K562 (cell line): Measurements from ENCODE around the gene FASTK. TPM values are rescaled to one million over a fixed set of nuclear protein-coding genes. Genes with fewer than 3 reads are reported as not detected.

ENCODE experiments used
- BCL6 ChIP-seq: fragments of 250-450 bp; sonication (Bioruptor Pico); IDR thresholded peaks from 2 replicates; pipeline ENCODE4 v1.4.0; 2020
- BHLHE40 ChIP-seq: IDR thresholded peaks from 2 replicates; pipeline ENCODE4 v1.6.1; 2011; ENCODE audit warnings: low read length, improper control_type of control experiment
- CHD2 ChIP-seq: IDR thresholded peaks from 2 replicates; pipeline ENCODE4 v1.6.1; 2011; ENCODE audit warnings: low read depth, low read length
- FOSL1 ChIP-seq: fragments of 200-800 bp; sonication (Bioruptor generic); conservative IDR thresholded peaks from 2 replicates; pipeline ENCODE4 v1.6.1; 2016; ENCODE audit warnings: missing genetic modification characterization, missing compliant biosample characterization
- GABPB2 ChIP-seq: fragments of 250-450 bp; sonication (Bioruptor Pico); conservative IDR thresholded peaks from 2 replicates; pipeline ENCODE4 v1.5.1; 2021; ENCODE audit warnings: mild to moderate bottlenecking
- GTF2E2 ChIP-seq: fragments of 200-800 bp; sonication (Bioruptor generic); IDR thresholded peaks from 2 replicates; pipeline ENCODE4 v1.6.1; 2016; ENCODE audit warnings: missing genetic modification characterization, missing compliant biosample characterization
- HDAC1 ChIP-seq, 2 experiments: fragments of 450-650 bp; IDR thresholded peaks; 2 replicates each; pipeline ENCODE4 v1.6.1; 2016 to 2017; ENCODE audit warnings: inconsistent platforms in 1 of 2, mild to moderate bottlenecking in 1 of 2, moderate library complexity in 1 of 2
- L3MBTL2 ChIP-seq: fragments of 450-650 bp; IDR thresholded peaks from 2 replicates; pipeline ENCODE4 v1.6.1; 2016; ENCODE audit warnings: mild to moderate bottlenecking, moderate library complexity
- LCOR ChIP-seq: sonication (generic); formaldehyde crosslinking; IDR thresholded peaks from 2 replicates; pipeline ENCODE4 v1.8.0; 2022; ENCODE audit warnings: mild to moderate bottlenecking, missing genetic modification reagents
- MCM7 ChIP-seq, 2 experiments: fragments of 450-650 bp; IDR thresholded peaks; 2 replicates each; pipeline ENCODE4 v1.6.1; 2016 to 2018
- MEF2A ChIP-seq: IDR thresholded peaks from 2 replicates; pipeline ENCODE4 v1.6.1; 2011; ENCODE audit warnings: low read depth, mild to moderate bottlenecking, low read length, moderate library complexity; ENCODE audit not compliant: control insufficient read depth
- MTF1 ChIP-seq: fragments of 250-450 bp; sonication (Bioruptor Pico); IDR thresholded peaks from 2 replicates; pipeline ENCODE4 v1.9.0; 2021; ENCODE audit warnings: moderate library complexity, mild to moderate bottlenecking, inconsistent platforms, borderline replicate concordance
- NRF1 ChIP-seq, 2 experiments: fragments of 450-650 bp; IDR thresholded peaks in 1 of 2; conservative IDR thresholded peaks in 1 of 2; 2 replicates each; pipeline ENCODE4 v1.6.1; 2014; ENCODE audit warnings: mild to moderate bottlenecking in 2 of 2
- POLR2A ChIP-seq: fragments of 450-650 bp; conservative IDR thresholded peaks from 2 replicates; pipeline ENCODE4 v1.6.1; 2016
- SMARCE1 ChIP-seq: fragments of 450-650 bp; IDR thresholded peaks from 2 replicates; pipeline ENCODE4 v1.7.1; 2016; ENCODE audit warnings: mild to moderate bottlenecking
- SRSF7 ChIP-seq: fragments of 200-400 bp; formaldehyde crosslinking; optimal IDR thresholded peaks from 2 replicates; pipeline ENCODE3; 2017; ENCODE audit warnings: mild to moderate bottlenecking, low read depth, low read length
- STAT5A ChIP-seq: IDR thresholded peaks from 2 replicates; pipeline ENCODE4 v1.6.1; 2012; ENCODE audit warnings: low read length, inconsistent platforms, borderline replicate concordance
- TBP ChIP-seq: optimal IDR thresholded peaks from 2 replicates; pipeline ENCODE3; 2011; ENCODE audit warnings: low read depth, low read length, improper control_type of control experiment
- TFAM ChIP-seq: fragments of 250-450 bp; sonication (Bioruptor Pico); conservative IDR thresholded peaks from 2 replicates; pipeline ENCODE4 v1.5.0; 2021; ENCODE audit warnings: mild to moderate bottlenecking, moderate library complexity
- ZFP36 ChIP-seq: fragments of 150-350 bp; IDR thresholded peaks from 2 replicates; pipeline ENCODE4 v1.6.1; 2018; ENCODE audit warnings: low read length, low read depth; ENCODE audit not compliant: partially characterized antibody
- ZFX ChIP-seq: sonication (generic); formaldehyde crosslinking; IDR thresholded peaks from 2 replicates; pipeline ENCODE4 v1.8.0; 2022; ENCODE audit warnings: mild to moderate bottlenecking, missing genetic modification reagents, moderate library complexity
- ZNF239 ChIP-seq: fragments of 250-450 bp; sonication (Bioruptor Pico); IDR thresholded peaks from 2 replicates; pipeline ENCODE4 v1.4.0; 2020; ENCODE audit warnings: mild to moderate bottlenecking
- ZNF699 ChIP-seq: fragments of 250-450 bp; sonication (Bioruptor Pico); IDR thresholded peaks from 2 replicates; pipeline ENCODE4 v1.8.0; 2021; ENCODE audit warnings: mild to moderate bottlenecking, moderate library complexity; ENCODE audit not compliant: insufficient replicate concordance
- polyA plus RNA-seq, 8 experiments: library from polyadenylated mRNA; depleted of rRNA in 4 of 8; stranded (reverse) in 5 of 8; unstranded in 3 of 8; fragments of >200 nt; fragmentation: Nextera tagmentation in 2 of 8; fragmentation: Illumina TruSeq in 1 of 8; extraction: Ambion mirVana in 2 of 8; extraction: Trizol in 1 of 8; gene quantifications; 2 replicates each; pipeline versions ENCODE4 v1.2.1 to v1.2.3, GENCODE V29; 2011 to 2014; ENCODE audit warnings: inconsistent platforms in 1 of 8, missing spikeins in 1 of 8
- total RNA-seq, 7 experiments: library from RNA; depleted of rRNA in 6 of 7; stranded (reverse); fragments of >200 nt in 6 of 7; fragmentation: Illumina TruSeq in 2 of 7; extraction: Trizol in 2 of 7; gene quantifications; 2 replicates each; pipeline versions ENCODE4 v1.2.1 to v1.2.3, GENCODE V29; 2011 to 2021; ENCODE audit warnings: low replicate concordance in 1 of 7
- TF ChIP-seq, protein P1 (sequence below): fragments of 450-650 bp; formaldehyde crosslinking; IDR thresholded peaks from 2 replicates; pipeline ENCODE4 v1.4.0; 2020; ENCODE audit warnings: mild to moderate bottlenecking
- TF ChIP-seq, protein P2 (sequence below): fragments of 250-450 bp; sonication (Bioruptor Pico); IDR thresholded peaks from 2 replicates; pipeline ENCODE4 v1.5.0; 2021
- TF ChIP-seq, protein P3 (sequence below): sonication (generic); formaldehyde crosslinking; IDR thresholded peaks from 2 replicates; pipeline ENCODE4 v1.4.0; 2020; ENCODE audit warnings: mild to moderate bottlenecking, missing genetic modification reagents

The FASTK gene
- total and polyA plus RNA-seq, 9 of the 15 experiments (the other 6 are each of a cell fraction or from before 2014, with no cell fraction given), result 0.51 to 150 (median 48.2) TPM

DNA sequence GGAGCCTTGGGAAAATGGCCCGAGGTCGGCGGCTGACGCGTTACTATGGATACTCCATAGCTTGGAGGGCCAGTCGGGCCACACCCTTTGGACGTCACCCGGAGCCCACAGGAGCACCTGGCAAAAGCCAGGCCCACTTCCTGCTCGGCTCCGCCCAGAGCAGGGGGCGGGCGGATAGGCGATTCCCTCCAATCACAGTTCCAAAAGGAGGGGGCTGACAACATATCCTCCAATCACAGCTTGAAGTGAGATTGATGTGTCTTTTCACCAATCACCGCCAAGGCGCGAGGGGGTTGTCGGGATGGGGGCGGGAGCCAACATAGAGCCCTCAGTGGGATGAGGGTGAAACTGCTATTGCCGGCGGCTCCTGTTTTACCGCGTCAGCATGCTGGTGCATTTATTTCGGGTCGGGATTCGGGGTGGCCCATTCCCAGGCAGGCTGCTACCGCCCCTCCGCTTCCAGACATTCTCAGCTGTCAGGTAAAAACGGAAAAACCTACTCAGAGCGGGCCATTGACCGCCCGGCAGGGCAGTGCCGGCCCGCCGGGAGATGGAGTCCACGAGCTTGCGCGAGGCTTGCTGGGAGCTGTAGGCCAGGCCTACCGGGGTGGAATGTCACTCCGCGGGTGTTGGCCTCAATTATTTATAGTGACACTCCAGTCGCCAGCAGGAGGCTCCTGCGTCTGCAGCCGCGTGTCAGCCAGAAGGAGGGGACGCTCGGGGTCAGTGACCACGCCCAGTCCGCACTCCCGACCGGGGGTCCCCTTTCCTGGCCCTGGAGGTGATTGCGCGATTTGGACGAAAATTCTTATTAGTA lies 52.3 kb downstream of the FASTK start, which contains the start of gene ABCB8 (continued):
- TF ChIP-seq CHD2, result peak; percentile 93
- no peak; the same call in 1 of the 2 replicates for TF ChIP-seq SMARCE1
- no peak for TF ChIP-seq ZNF699 (CRISPR knock-in tag)
- no peak for TF ChIP-seq SRSF7
- TF ChIP-seq MTF1 (CRISPR knock-in tag), result no peak
- TF ChIP-seq GABPB2 (CRISPR knock-in tag), result no peak
- TF ChIP-seq NRF1 (conservative IDR thresholded peaks at IDR 0.05 in 1 of 2, IDR thresholded peaks at IDR 0.05 in 1 of 2), result peak; percentile 91 to 92
- TF ChIP-seq MEF2A, result peak; percentile 62; the same call in 1 of the 2 replicates
- no peak; the same call in 1 of the 2 replicates for TF ChIP-seq GTF2E2
- TF ChIP-seq L3MBTL2, result peak; percentile 95
- peak; percentile 93 for TF ChIP-seq LCOR
- peak; percentile 84 for TF ChIP-seq TBP
- TF ChIP-seq BHLHE40, result peak; percentile 76
- peak in 1 of 2 experiments; percentile 80; a peak in 2 of 4 replicates for TF ChIP-seq HDAC1 (IDR thresholded peaks at IDR 0.05)
- no peak; the same call in none of the 2 replicates for TF ChIP-seq FOSL1 (tag)
- TF ChIP-seq, protein P1, sequence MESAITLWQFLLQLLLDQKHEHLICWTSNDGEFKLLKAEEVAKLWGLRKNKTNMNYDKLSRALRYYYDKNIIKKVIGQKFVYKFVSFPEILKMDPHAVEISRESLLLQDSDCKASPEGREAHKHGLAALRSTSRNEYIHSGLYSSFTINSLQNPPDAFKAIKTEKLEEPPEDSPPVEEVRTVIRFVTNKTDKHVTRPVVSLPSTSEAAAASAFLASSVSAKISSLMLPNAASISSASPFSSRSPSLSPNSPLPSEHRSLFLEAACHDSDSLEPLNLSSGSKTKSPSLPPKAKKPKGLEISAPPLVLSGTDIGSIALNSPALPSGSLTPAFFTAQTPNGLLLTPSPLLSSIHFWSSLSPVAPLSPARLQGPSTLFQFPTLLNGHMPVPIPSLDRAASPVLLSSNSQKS (CRISPR knock-in tag), result no peak
- TF ChIP-seq ZFX (CRISPR knock-in tag), result peak; percentile 98
- TF ChIP-seq, protein P2, sequence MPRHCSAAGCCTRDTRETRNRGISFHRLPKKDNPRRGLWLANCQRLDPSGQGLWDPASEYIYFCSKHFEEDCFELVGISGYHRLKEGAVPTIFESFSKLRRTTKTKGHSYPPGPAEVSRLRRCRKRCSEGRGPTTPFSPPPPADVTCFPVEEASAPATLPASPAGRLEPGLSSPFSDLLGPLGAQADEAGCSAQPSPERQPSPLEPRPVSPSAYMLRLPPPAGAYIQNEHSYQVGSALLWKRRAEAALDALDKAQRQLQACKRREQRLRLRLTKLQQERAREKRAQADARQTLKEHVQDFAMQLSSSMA (CRISPR knock-in tag), result no peak
- no peak for TF ChIP-seq TFAM (CRISPR knock-in tag)
- peak; percentile 9 for TF ChIP-seq ZFP36
- TF ChIP-seq ZNF239 (CRISPR knock-in tag), result peak; percentile 43; the same call in 1 of the 2 replicates
- peak; percentile 88 for TF ChIP-seq POLR2A
- no peak; the same call in 1 of the 2 replicates for TF ChIP-seq STAT5A
- TF ChIP-seq BCL6 (CRISPR knock-in tag), result 0 out of 2 replicates have a peak, but pooled peaks have one; percentile 48
- no peak for TF ChIP-seq MCM7 (IDR thresholded peaks at IDR 0.05)
- TF ChIP-seq, protein P3, sequence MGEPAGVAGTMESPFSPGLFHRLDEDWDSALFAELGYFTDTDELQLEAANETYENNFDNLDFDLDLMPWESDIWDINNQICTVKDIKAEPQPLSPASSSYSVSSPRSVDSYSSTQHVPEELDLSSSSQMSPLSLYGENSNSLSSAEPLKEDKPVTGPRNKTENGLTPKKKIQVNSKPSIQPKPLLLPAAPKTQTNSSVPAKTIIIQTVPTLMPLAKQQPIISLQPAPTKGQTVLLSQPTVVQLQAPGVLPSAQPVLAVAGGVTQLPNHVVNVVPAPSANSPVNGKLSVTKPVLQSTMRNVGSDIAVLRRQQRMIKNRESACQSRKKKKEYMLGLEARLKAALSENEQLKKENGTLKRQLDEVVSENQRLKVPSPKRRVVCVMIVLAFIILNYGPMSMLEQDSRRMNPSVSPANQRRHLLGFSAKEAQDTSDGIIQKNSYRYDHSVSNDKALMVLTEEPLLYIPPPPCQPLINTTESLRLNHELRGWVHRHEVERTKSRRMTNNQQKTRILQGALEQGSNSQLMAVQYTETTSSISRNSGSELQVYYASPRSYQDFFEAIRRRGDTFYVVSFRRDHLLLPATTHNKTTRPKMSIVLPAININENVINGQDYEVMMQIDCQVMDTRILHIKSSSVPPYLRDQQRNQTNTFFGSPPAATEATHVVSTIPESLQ (CRISPR knock-in tag), result peak; percentile 72; the same call in 1 of the 2 replicates
